Large intestine (tissue), 3 donors: ENCODE measurements around the gene UGT1A10. TPM values are rescaled to one million over a fixed set of nuclear protein-coding genes. Genes with fewer than 3 reads are reported as not detected.

ENCODE experiments used
- DNase-seq, 2 donors: peaks; one replicate each; pipeline versions ENCODE4 v3.0.0 to v3.0.0-alpha.2; 2013
- H3K27ac ChIP-seq: one replicate; pipeline ENCODE4 v1.5.1; 2013; ENCODE audit warnings: low read length
- H3K27me3 ChIP-seq: 2 replicates; pipeline ENCODE4 v1.6.1; 2013; ENCODE audit warnings: low read length; ENCODE audit not compliant: control insufficient read depth, insufficient read depth
- H3K36me3 ChIP-seq: 2 replicates; pipeline ENCODE4 v1.6.1; 2013; ENCODE audit warnings: low read length; ENCODE audit not compliant: control insufficient read depth, insufficient read depth
- H3K4me1 ChIP-seq: one replicate; pipeline ENCODE4 v1.6.1; 2013; ENCODE audit warnings: low read length; ENCODE audit not compliant: control insufficient read depth, insufficient read depth
- H3K4me3 ChIP-seq: one replicate; pipeline ENCODE4 v1.5.1; 2013; ENCODE audit warnings: low read length
- H3K9me3 ChIP-seq: one replicate; pipeline ENCODE4 v1.6.1; 2013; ENCODE audit warnings: mild to moderate bottlenecking, low read depth, low read length, moderate library complexity; ENCODE audit not compliant: control insufficient read depth
- WGBS: methylation state at CpG from one replicate; pipeline ENCODE4 v1.1.5; 2013; ENCODE audit warnings: low lambda C conversion rate; ENCODE audit not compliant: insufficient coverage; 5-methylcytosine and 5-hydroxymethylcytosine counted together
- polyA plus RNA-seq: library from polyadenylated mRNA; unstranded; fragments of 120-200 nt; gene quantifications from one replicate; pipeline ENCODE4 v1.2.1, GENCODE V29; 2013

UGT1A10 gene
- polyA plus RNA-seq, 1 donor = 0.06 TPM

DNA sequence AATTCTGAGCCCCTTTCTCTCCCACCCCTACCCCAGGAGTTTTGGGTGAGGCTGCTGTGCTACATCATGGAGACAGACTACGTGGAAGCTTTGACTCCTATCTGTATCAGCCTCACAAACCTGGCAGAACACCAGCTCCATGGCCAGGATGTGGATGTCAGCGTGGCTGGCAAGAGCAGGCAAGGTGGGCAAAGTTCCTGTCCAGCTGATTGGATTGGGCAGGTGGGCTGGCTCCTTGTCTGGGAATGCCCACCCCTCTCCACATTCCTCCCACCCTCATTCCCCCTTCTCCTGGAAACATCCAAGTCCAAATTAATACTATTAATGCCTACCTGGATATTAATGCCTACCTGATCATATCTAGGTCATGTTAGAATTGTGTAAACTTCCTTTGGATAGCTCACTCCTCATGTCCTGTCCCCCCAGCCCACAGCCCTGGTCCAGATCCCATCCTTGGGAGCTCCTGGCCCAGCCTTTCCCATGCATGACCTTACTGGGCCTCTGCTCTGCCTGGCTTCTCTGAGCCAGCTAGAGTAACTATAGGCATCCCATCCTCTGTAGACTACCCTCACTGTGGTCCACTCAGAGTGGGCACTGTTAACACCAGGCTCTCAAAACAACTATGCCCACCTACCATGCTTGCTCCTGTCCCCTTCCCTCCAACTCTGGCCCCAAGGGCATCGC, 166.0 kb downstream of the UGT1A10 start:
- Histone ChIP-seq H3K4me3 (no peak overlapping the region), H3K4me1 (no peaks in the 10 kb centered on the region), H3K36me3 (no peaks in the 10 kb centered on the region), H3K9me3 (no peaks in the 10 kb centered on the region), H3K27me3 (no peaks in the 10 kb centered on the region), H3K27ac (no peak overlapping the region)
- DNase-seq = no peak
- WGBS = no CpG with 5 or more reads among the region's 3 CpGs

DNA sequence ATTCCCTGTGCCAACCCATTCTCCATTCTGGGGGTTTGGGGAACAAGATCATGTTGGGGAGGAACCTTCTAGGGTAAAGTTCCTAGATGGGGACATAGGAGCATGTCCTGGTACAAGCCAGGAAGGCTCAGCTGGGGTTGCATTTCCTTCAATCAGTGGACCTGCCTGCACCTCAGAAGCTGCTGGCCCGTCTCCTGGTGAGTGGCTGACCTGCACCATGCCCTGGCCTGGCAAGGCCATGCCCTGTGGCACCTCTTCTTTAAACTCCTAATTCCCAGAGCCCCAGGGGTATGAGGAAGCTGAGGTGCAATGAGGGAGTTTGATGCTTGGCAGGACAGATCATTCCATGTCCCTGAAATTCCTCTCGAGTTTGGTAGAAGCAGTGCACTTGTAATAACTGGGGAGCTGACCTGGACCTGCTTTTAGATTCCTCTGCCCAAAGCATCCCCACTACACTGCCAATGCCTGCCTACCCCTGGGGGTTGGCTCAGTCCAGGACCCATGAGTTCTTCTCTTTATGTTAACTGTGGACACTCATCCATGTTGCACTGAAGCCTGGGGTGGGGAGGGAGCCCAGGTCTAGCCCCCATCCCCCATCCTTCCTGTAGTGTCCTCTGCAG, 167.2 kb downstream of the UGT1A10 start:
- Histone ChIP-seq H3K27ac (no peak overlapping the region), H3K36me3 (no peaks in the 10 kb centered on the region), H3K9me3 (no peaks in the 10 kb centered on the region), H3K4me3 (no peak overlapping the region), H3K27me3 (no peaks in the 10 kb centered on the region), H3K4me1 (no peaks in the 10 kb centered on the region)
- DNase-seq = no peak
- no CpG with 5 or more reads among the region's 2 CpGs for WGBS

GRCh38 chr2:233803994-233804393, 167.7 kb downstream of the UGT1A10 start:
- DNase-seq = no peak
- WGBS = no CpG with 5 or more reads among the region's 8 CpGs
- Histone ChIP-seq H3K27me3 (no peaks in the 10 kb centered on the region), H3K27ac (no peak overlapping the region), H3K36me3 (no peaks in the 10 kb centered on the region), H3K4me3 (no peak overlapping the region), H3K4me1 (no peaks in the 10 kb centered on the region), H3K9me3 (no peaks in the 10 kb centered on the region)

- 100% methylated on average over 1 of the region's 12 CpGs for WGBS
- Histone ChIP-seq H3K36me3 (no peaks in the 10 kb centered on the region), H3K27ac (no peak overlapping the region), H3K27me3 (no peaks in the 10 kb centered on the region), H3K4me3 (no peak overlapping the region), H3K9me3 (no peaks in the 10 kb centered on the region), H3K4me1 (no peaks in the 10 kb centered on the region)
- no peak for DNase-seq
These were observed 171.1 kb downstream of the UGT1A10 start for GRCh38 chr2:233807215-233807865.

- H3K27ac ChIP-seq = no peak overlapping the region
- WGBS = no CpG with 5 or more reads among the region's 10 CpGs
- no peaks in the 10 kb centered on the region for H3K4me1 ChIP-seq
- no peaks in the 10 kb centered on the region for H3K36me3 ChIP-seq
- no peak overlapping the region for H3K4me3 ChIP-seq
- DNase-seq = no peak
- H3K27me3 ChIP-seq = no peaks in the 10 kb centered on the region
- no peaks in the 10 kb centered on the region for H3K9me3 ChIP-seq
These were observed 172.0 kb downstream of the UGT1A10 start for GRCh38 chr2:233807966-233808935.

DNA sequence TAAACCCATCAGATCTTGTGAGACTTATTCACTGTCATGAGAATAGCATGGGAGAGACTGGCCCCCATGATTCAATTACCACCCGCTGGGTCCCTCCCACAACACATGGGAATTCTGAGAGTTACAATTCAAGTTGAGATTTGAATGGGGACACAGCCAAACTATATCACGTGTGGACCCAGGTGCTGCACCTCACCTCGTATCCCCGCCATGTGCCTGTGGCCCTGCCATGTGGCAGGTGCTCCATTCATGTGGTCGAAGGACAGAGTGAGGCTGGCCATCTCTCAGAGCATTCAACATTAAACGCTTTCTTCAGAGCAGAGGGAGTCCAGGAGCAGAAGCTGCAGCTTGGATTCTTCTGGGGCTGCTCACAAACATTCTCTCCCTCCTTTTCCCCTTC, 174.1 kb downstream of the UGT1A10 start:
- DNase-seq = no peak
- no peaks in the 10 kb centered on the region for H3K4me1 ChIP-seq
- no peaks in the 10 kb centered on the region for H3K27me3 ChIP-seq
- no CpG with 5 or more reads among the region's 6 CpGs for WGBS
- no peaks in the 10 kb centered on the region for H3K36me3 ChIP-seq
- no peak overlapping the region for H3K4me3 ChIP-seq
- H3K9me3 ChIP-seq = no peaks in the 10 kb centered on the region
- H3K27ac ChIP-seq = no peak overlapping the region

DNA sequence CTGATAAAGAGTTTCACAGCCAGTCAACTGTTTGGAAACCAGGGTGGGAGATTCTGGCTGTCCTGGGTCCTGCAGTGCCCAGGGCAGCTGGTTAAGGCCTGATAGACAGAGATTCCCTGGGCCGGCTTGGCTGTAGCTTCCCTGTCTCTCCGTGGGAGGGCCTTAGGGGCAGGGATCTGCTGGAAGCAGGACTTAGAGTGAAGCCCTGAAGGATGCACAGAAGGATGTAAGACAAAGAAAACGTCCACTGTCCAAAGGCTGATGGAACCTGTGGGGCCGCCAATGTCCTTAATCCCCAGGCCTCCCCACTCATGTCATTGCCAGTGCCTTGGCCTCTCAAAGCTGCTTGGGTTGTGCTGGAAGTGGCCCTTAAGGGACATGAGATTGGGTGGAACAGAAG, 174.8 kb downstream of the UGT1A10 start:
- no peaks in the 10 kb centered on the region for H3K36me3 ChIP-seq
- no peak overlapping the region for H3K27ac ChIP-seq
- no peaks in the 10 kb centered on the region for H3K9me3 ChIP-seq
- no peaks in the 10 kb centered on the region for H3K27me3 ChIP-seq
- H3K4me1 ChIP-seq = no peaks in the 10 kb centered on the region
- no peak for DNase-seq
- no peak overlapping the region for H3K4me3 ChIP-seq
- WGBS = no CpG with 5 or more reads among the region's 4 CpGs

GRCh38 chr2:233811732-233812131, 175.5 kb downstream of the UGT1A10 start:
- WGBS = no CpG with 5 or more reads among the region's 8 CpGs
- no peaks in the 10 kb centered on the region for H3K27me3 ChIP-seq
- peaks cover 6% of the 10 kb centered on the region for H3K4me1 ChIP-seq
- H3K27ac ChIP-seq = no peak overlapping the region
- no peak overlapping the region for H3K4me3 ChIP-seq
- no peaks in the 10 kb centered on the region for H3K9me3 ChIP-seq
- no peaks in the 10 kb centered on the region for H3K36me3 ChIP-seq
- DNase-seq = no peak

GRCh38 chr2:233813236-233814055, 177.2 kb downstream of the UGT1A10 start:
- Histone ChIP-seq H3K4me3 (no peak overlapping the region), H3K27ac (no peak overlapping the region), H3K4me1 (peaks cover 21% of the 10 kb centered on the region), H3K27me3 (no peaks in the 10 kb centered on the region), H3K36me3 (no peaks in the 10 kb centered on the region), H3K9me3 (no peaks in the 10 kb centered on the region)
- no peak for DNase-seq
- 40% methylated on average over 1 of the region's 3 CpGs for WGBS
